Smooth muscle cell (in vitro differentiated cells): ENCODE measurements around the gene P2RX5. TPM values are rescaled to one million over a fixed set of nuclear protein-coding genes. Genes with fewer than 3 reads are reported as not detected.

Experiments
- DNase-seq: peaks from one replicate; lab custom pipeline; 2025; ENCODE audit not compliant: unreplicated experiment; lab: John Stamatoyannopoulos, UW
- H2AFZ ChIP-seq: fragments of 200-600 bp; sonication (generic); 2 replicates; pipeline ENCODE4 v1.6.0; 2016; ENCODE audit warnings: antibody characterized with exemption, low read depth, mild to moderate bottlenecking
- H3F3A ChIP-seq: fragments of 200-600 bp; sonication (generic); 2 replicates; pipeline ENCODE4 v1.6.0; 2017; ENCODE audit warnings: antibody characterized with exemption, low read depth
- H3K27ac ChIP-seq: fragments of 200-600 bp; sonication (generic); 2 replicates; pipeline ENCODE4 v1.5.1; 2016; ENCODE audit warnings: low read depth, mild to moderate bottlenecking
- H3K27me3 ChIP-seq: fragments of 200-600 bp; sonication (generic); 2 replicates; pipeline ENCODE4 v1.6.1; 2016; ENCODE audit warnings: low read depth, mild to moderate bottlenecking
- H3K36me3 ChIP-seq: fragments of 200-600 bp; sonication (generic); 2 replicates; pipeline ENCODE4 v1.5.1; 2016; ENCODE audit warnings: low read depth
- H3K4me1 ChIP-seq: fragments of 200-600 bp; sonication (generic); 2 replicates; pipeline ENCODE4 v1.5.1; 2016; ENCODE audit warnings: low read depth
- H3K4me2 ChIP-seq: fragments of 200-600 bp; sonication (generic); 2 replicates; pipeline ENCODE4 v1.6.0; 2016; ENCODE audit warnings: mild to moderate bottlenecking
- H3K4me3 ChIP-seq: fragments of 200-600 bp; sonication (generic); 2 replicates; pipeline ENCODE4 v1.5.1; 2016; ENCODE audit warnings: mild to moderate bottlenecking
- H3K79me2 ChIP-seq: fragments of 200-600 bp; sonication (generic); 2 replicates; pipeline ENCODE4 v1.6.0; 2016; ENCODE audit warnings: low read depth, mild to moderate bottlenecking
- H3K9ac ChIP-seq: fragments of 200-600 bp; sonication (generic); 2 replicates; pipeline ENCODE4 v1.6.0; 2016; ENCODE audit warnings: low read depth
- H3K9me3 ChIP-seq: fragments of 200-600 bp; sonication (generic); replicated peaks from 2 replicates; pipeline ENCODE4 v1.5.1; 2016; ENCODE audit warnings: low read depth
- H4K20me1 ChIP-seq: fragments of 200-600 bp; sonication (generic); 2 replicates; pipeline ENCODE4 v1.6.0; 2016; ENCODE audit warnings: low read depth
- CTCF ChIP-seq: fragments of 200-600 bp; sonication (generic); IDR thresholded peaks from 2 replicates; pipeline ENCODE4 v1.5.1; 2017; ENCODE audit warnings: borderline replicate concordance, mild to moderate bottlenecking, antibody characterized with exemption; ENCODE audit not compliant: insufficient read depth, poor library complexity, severe bottlenecking
- WGBS: methylation state at CpG from one replicate; pipeline ENCODE4 v1.1.7; 2016; ENCODE audit warnings: low lambda C conversion rate; 5-methylcytosine and 5-hydroxymethylcytosine counted together
- polyA plus RNA-seq: library from polyadenylated mRNA; unstranded; fragments of >200 nt; fragmentation: Nextera tagmentation; extraction: Ambion mirVana; gene quantifications from 2 replicates; pipeline ENCODE4 v1.2.1, GENCODE V29; 2016
- total RNA-seq: library from RNA; depleted of rRNA; stranded (reverse); fragments of >200 nt; gene quantifications from 2 replicates; pipeline ENCODE4 v1.2.3, GENCODE V29; 2014

P2RX5 gene
- total and polyA plus RNA-seq, 2 experiments from 2014 or later, result not detected

GRCh38 chr17:3681565-3681964 lies 14.4 kb downstream of the P2RX5 start:
- H3K4me2 ChIP-seq, result no peak overlapping the region

GRCh38 chr17:3681057-3681456 lies 14.9 kb downstream of the P2RX5 start:
- Histone ChIP-seq H3F3A (no peaks in the 10 kb centered on the region), H3K36me3 (no peaks in the 10 kb centered on the region), H3K4me3 (no peak overlapping the region), H3K9ac (no peak overlapping the region), H3K79me2 (no peaks in the 10 kb centered on the region), H3K4me1 (no peaks in the 10 kb centered on the region), H3K4me2 (no peak overlapping the region), H4K20me1 (no peaks in the 10 kb centered on the region), H2AFZ (no peak overlapping the region), H3K27ac (no peak overlapping the region), H3K27me3 (no peaks in the 10 kb centered on the region), H3K9me3 (no peaks in the 10 kb centered on the region)
- DNase-seq, result no peak
- 93% methylated on average over 12 of the region's 12 CpGs for WGBS
- no peak for TF ChIP-seq CTCF

More at GRCh38 chr17:3681565-3681964, 14.4 kb downstream of the P2RX5 start:
- Histone ChIP-seq H2AFZ (no peak overlapping the region), H3K79me2 (no peaks in the 10 kb centered on the region), H4K20me1 (no peaks in the 10 kb centered on the region), H3K4me3 (no peak overlapping the region), H3K27me3 (no peaks in the 10 kb centered on the region), H3K9ac (no peak overlapping the region), H3K4me1 (no peaks in the 10 kb centered on the region), H3F3A (no peaks in the 10 kb centered on the region), H3K9me3 (no peaks in the 10 kb centered on the region), H3K27ac (no peak overlapping the region), H3K36me3 (no peaks in the 10 kb centered on the region)
- no peak for DNase-seq
- 89% methylated on average over 20 of the region's 20 CpGs for WGBS
- TF ChIP-seq CTCF, result no peak

- Histone ChIP-seq H3K27ac (no peak overlapping the region), H3K4me1 (no peaks in the 10 kb centered on the region), H3K9ac (no peak overlapping the region), H3K4me3 (no peak overlapping the region), H3K9me3 (no peaks in the 10 kb centered on the region), H3K36me3 (no peaks in the 10 kb centered on the region), H3F3A (no peaks in the 10 kb centered on the region), H3K4me2 (no peak overlapping the region), H4K20me1 (no peaks in the 10 kb centered on the region), H3K27me3 (no peaks in the 10 kb centered on the region), H2AFZ (no peak overlapping the region), H3K79me2 (no peaks in the 10 kb centered on the region)
- WGBS, result 87% methylated on average over 18 of the region's 20 CpGs
- TF ChIP-seq CTCF, result no peak
- no peak for DNase-seq
Measured at GRCh38 chr17:3679531-3680126, 16.3 kb downstream of the P2RX5 start.

- Histone ChIP-seq H3K9ac (no peak overlapping the region), H2AFZ (no peak overlapping the region), H3K4me2 (no peak overlapping the region), H3K79me2 (no peaks in the 10 kb centered on the region), H3K27ac (no peak overlapping the region), H3K27me3 (no peaks in the 10 kb centered on the region), H3K9me3 (no peaks in the 10 kb centered on the region), H3F3A (no peaks in the 10 kb centered on the region), H3K36me3 (no peaks in the 10 kb centered on the region), H3K4me1 (no peaks in the 10 kb centered on the region), H4K20me1 (no peaks in the 10 kb centered on the region), H3K4me3 (no peak overlapping the region)
- no peak for DNase-seq
- TF ChIP-seq CTCF, result no peak
- 92% methylated on average over 27 of the region's 27 CpGs for WGBS
Measured at GRCh38 chr17:3678821-3679530, 17.0 kb downstream of the P2RX5 start.
